Natural killer cell treated with Interleukin-12 subunit alpha and Interleukin-12 subunit beta and Interleukin-15 and Interleukin-18, amount 100 ng/mL, for 72 hours (primary cell): Measurements from ENCODE around the gene PRDM2. TPM values are rescaled to one million over a fixed set of nuclear protein-coding genes. Genes with fewer than 3 reads are reported as not detected.

Experiments used
- ATAC-seq, 2 donors: fragments of 150-1000 bp; cut with Tn5 transposase in 1 of 2; sonication (Bioruptor Pico), chemical (Tn5 transposase) in 1 of 2; 2 replicates each; pipeline ENCODE4 v1.10.0; 2021
- DNase-seq: peaks from one replicate; pipeline ENCODE4 v3.0.0; 2022; ENCODE audit warnings: low spot score
- H3K27ac Mint-ChIP-seq, 2 donors: 1 replicate in 1 of 2; 2 replicates in 1 of 2; pipeline ENCODE4 v1.8.0; 2022; ENCODE audit warnings: mixed read lengths in 2 of 2, mild to moderate bottlenecking in 1 of 2, moderate library complexity in 1 of 2
- H3K27me3 Mint-ChIP-seq, 2 donors: 1 replicate in 1 of 2; 2 replicates in 1 of 2; pipeline ENCODE4 v1.8.0; 2022; ENCODE audit warnings: mixed read lengths in 2 of 2
- H3K36me3 Mint-ChIP-seq: one replicate; pipeline ENCODE4 v1.8.0; 2022; ENCODE audit warnings: mixed read lengths
- H3K4me1 Mint-ChIP-seq, 2 donors: 1 replicate in 1 of 2; 2 replicates in 1 of 2; pipeline ENCODE4 v1.8.0; 2022; ENCODE audit warnings: low read depth in 2 of 2, mixed read lengths in 2 of 2, mild to moderate bottlenecking in 1 of 2
- H3K4me3 Mint-ChIP-seq: one replicate; pipeline ENCODE4 v1.8.0; 2022; ENCODE audit warnings: mixed read lengths
- H3K9me3 Mint-ChIP-seq: 2 replicates; pipeline ENCODE4 v1.8.0; 2022; ENCODE audit warnings: mixed read lengths
- total RNA-seq, 2 donors: library from RNA; stranded (reverse); gene quantifications; one replicate each; pipeline ENCODE4 v1.2.3, GENCODE V29; 2022

Gene PRDM2
- total RNA-seq, 2 donors from 2014 or later = 80.1 to 91.3 TPM

DNA sequence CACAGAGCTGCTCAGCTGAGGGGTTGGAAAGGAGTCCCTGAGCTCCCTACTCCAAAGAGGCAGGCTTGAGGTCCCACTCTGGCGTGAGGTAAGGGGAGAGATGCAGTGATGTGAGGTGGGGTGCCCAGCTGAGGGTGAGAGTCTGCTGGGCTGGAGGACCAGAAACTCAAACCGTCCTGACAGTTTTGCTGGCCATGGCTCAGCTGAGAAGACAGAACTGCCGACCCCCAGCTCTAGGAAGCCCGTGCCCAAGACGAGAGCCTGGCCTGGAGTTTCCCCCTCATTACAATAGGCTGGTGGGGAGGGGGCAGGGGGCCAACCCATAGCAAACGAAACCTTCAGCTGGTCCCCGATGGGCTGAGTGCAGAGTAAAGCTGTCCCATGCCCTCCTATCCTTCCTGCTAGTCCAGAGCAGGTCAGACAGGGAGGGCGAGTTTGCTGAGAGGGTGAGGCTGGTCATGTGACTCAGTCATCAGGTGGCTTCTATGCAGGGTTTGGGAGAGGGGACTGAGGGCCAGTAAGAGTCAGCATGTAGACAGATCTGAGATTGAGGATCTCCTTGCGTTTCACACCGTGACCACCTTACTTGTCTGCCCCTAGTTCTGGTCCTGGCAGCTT is 129.3 kb downstream of the PRDM2 start:
- Mint-ChIP-seq H3K27ac (no peak overlapping the region), H3K4me1 (peaks cover 0 to 2% of the 10 kb centered on the region in 2 donors), H3K9me3 (no peaks in the 10 kb centered on the region), H3K4me3 (no peak overlapping the region), H3K36me3 (no peaks in the 10 kb centered on the region), H3K27me3 (no peaks in the 10 kb centered on the region)
- no peak for DNase-seq
- ATAC-seq = no peak

DNA sequence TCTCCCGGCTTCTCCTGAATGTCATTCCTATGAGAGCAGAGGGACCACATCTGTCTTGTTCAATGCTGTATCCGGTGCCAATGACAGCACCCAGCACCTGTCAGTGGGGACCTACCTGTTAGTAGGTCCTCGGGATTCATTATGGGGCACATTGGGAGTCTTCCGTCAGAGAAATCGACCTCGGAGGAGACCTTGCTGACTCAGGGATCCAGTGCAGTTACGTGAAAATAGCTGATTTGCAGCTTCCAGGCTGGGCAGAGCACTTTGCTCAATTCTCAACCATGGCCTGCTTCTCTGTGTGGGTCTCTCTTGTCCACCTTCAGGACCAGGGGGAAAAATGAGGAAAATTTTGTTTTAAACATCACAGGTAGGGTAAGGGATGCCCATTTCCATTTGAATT is 130.2 kb downstream of the PRDM2 start:
- Mint-ChIP-seq H3K4me1 (peaks cover 0 to 2% of the 10 kb centered on the region in 2 donors), H3K9me3 (no peaks in the 10 kb centered on the region), H3K27ac (no peak overlapping the region), H3K4me3 (no peak overlapping the region), H3K36me3 (no peaks in the 10 kb centered on the region), H3K27me3 (no peaks in the 10 kb centered on the region)
- ATAC-seq (no peak), DNase-seq (no peak)

DNA sequence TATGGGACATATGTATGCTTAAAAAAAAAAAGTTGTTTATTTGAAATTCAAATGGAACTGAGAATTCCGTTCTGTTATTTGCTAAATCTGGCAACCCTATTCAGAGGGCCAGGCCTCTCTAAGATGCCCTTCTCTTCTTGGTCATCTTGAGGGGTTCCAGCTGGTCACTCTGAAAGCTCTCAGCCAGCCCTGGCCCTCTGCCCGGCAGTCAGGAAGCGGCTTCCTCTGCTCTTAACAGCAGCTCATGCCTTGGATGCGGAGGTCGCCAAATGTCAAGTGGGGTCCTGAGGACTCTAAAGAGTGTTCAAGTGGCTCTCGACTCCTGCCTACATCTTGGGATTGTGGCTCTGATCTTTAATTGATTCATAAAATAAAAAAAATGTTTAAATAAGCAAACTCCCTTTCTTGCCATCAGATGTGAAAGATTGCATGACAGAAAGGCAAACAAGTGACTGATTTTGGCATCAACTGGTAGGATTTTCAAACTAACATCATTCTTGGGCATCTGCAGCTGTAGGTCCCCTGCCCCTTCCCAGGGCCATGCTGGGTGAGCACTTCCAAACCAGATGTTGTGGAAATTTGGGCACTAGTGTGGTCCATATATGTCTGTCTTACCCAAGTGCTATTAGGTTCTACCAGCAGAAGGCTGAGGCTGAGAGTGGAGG is 130.8 kb downstream of the PRDM2 start:
- Mint-ChIP-seq H3K27me3 (peaks cover 0 to 3% of the 10 kb centered on the region in 2 donors), H3K36me3 (no peaks in the 10 kb centered on the region), H3K9me3 (no peaks in the 10 kb centered on the region), H3K27ac (no peak overlapping the region), H3K4me1 (peaks cover 0 to 2% of the 10 kb centered on the region in 2 donors), H3K4me3 (no peak overlapping the region)
- DNase-seq (no peak), ATAC-seq (no peak)

DNA sequence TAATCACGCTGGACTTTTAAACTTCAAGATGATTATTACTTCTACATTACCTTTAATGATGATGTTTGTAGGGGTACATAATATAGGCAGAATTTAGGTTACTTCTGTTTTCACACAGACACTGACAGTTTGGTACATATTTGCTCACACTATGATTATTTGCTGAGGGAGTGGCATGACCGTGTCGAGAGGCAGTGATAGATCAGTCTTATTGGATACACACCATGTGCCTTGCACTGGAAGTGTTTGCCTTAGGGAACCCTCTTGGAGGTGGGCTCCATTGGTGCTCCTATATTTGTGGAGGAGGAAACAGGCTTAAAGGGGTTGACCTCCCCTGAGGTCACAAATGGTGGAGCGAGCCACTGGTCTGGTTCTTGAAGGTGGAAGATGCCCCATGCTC is 132.1 kb downstream of the PRDM2 start:
- ATAC-seq (no peak), DNase-seq (no peak)
- Mint-ChIP-seq H3K9me3 (no peaks in the 10 kb centered on the region), H3K36me3 (no peaks in the 10 kb centered on the region), H3K4me3 (no peak overlapping the region), H3K27ac (no peak overlapping the region), H3K27me3 (peaks cover 0 to 7% of the 10 kb centered on the region in 2 donors), H3K4me1 (peaks cover 0 to 2% of the 10 kb centered on the region in 2 donors)

DNA sequence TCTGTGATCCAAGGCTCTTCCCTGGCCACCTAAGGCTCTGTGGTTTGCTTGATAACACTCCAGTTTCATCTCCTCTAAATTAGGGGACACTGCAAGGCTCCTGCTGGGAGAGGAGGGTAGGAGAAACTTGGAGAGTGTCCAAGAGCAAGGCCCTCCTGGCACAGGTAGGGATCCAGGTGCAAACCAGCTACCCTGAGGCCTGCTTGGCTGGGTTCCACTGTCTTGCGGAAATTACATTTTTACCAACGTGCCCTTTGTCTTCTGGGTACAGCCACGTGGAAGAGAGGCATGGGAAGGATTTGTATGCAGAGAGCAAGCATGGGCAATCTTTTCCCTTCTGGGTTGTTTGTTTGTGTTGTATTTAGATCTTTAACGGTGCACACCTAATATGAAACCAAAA is 132.5 kb downstream of the PRDM2 start:
- no peaks in the 10 kb centered on the region for H3K36me3 Mint-ChIP-seq
- no peak overlapping the region for H3K27ac Mint-ChIP-seq
- no peak for DNase-seq

DNA sequence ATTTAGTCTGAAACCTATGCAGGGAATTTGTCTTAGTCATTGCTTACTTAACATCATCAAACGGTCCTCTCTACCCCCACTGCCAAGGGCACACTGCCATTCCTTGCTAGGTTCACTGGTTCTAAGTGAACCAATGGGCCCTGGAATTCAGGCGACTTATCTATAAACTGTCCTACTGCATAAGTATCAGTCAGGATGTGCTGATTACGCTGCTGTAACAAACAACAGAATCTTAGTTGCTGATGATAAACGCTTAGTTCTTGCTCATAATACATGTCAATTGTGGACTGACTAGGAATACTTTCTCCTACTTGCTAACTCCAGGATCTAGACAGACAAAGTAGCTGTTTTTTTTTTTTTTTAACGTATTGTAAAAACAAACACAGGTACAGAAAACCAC is 136.1 kb downstream of the PRDM2 start:
- peaks cover 0 to 6% of the 10 kb centered on the region in 2 donors for H3K4me1 Mint-ChIP-seq
- no peak overlapping the region for H3K4me3 Mint-ChIP-seq
- H3K36me3 Mint-ChIP-seq = no peaks in the 10 kb centered on the region
- DNase-seq (no peak), ATAC-seq (no peak)
- H3K9me3 Mint-ChIP-seq = no peaks in the 10 kb centered on the region
- H3K27me3 Mint-ChIP-seq = peaks cover 13 to 14% of the 10 kb centered on the region in 2 donors
- no peak overlapping the region for H3K27ac Mint-ChIP-seq

More for the DNA sequence above, 132.5 kb downstream of the PRDM2 start:
- Mint-ChIP-seq H3K9me3 (no peaks in the 10 kb centered on the region), H3K4me3 (no peak overlapping the region), H3K27me3 (peaks cover 1 to 7% of the 10 kb centered on the region in 2 donors), H3K4me1 (peaks cover 0 to 2% of the 10 kb centered on the region in 2 donors)
- no peak for ATAC-seq

DNA sequence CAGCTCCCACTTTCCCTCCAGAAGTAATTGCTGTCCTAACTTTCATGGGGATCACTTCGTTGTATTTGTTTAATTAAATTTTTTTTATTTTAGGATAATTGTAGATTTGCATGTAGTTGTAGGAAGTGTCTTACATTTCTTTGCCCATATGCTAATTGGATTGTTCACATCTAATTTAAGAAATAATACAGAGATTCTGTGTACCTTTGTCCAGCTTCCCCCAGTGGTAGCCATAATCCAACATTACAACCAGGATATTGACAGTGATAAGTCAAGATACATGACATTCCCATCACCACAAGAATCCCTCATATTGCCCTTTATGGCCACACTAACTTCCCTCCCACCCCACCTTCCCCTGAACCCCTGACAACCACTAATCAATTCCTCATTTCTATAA is 136.6 kb downstream of the PRDM2 start:
- no peaks in the 10 kb centered on the region for H3K36me3 Mint-ChIP-seq
- no peak for ATAC-seq

DNA sequence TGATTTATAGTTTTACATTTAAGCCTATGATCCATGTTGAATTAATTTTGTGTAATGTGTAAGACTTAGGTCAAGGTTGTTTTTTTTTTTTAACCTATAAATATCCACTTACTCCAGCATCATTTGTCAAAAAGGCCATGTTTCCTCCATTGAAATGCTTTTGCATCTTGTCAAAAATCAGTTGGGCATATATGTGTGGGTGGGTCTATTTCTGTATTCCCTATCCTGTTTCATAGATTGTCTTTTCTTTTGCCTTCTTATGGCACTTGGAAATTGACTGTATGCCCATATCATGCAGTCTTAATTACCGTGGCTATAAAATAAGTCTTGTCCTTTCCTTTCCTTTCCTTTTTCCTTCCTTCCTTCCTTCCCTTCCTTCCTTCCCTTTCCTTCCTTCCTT is 138.2 kb downstream of the PRDM2 start:
- no peak for DNase-seq
- no peak overlapping the region for H3K4me3 Mint-ChIP-seq
- no peak for ATAC-seq
- no peaks in the 10 kb centered on the region for H3K9me3 Mint-ChIP-seq
- H3K27ac Mint-ChIP-seq = no peak overlapping the region
- H3K4me1 Mint-ChIP-seq = peaks cover 0 to 4% of the 10 kb centered on the region in 2 donors
- no peaks in the 10 kb centered on the region for H3K36me3 Mint-ChIP-seq
- H3K27me3 Mint-ChIP-seq = peaks cover 23 to 32% of the 10 kb centered on the region in 2 donors

More for the DNA sequence above, 136.6 kb downstream of the PRDM2 start:
- peaks cover 0 to 6% of the 10 kb centered on the region in 2 donors for H3K4me1 Mint-ChIP-seq
- H3K27ac Mint-ChIP-seq = no peak overlapping the region
- no peaks in the 10 kb centered on the region for H3K9me3 Mint-ChIP-seq
- H3K4me3 Mint-ChIP-seq = no peak overlapping the region
- DNase-seq = no peak
- H3K27me3 Mint-ChIP-seq = peaks cover 13 to 16% of the 10 kb centered on the region in 2 donors

DNA sequence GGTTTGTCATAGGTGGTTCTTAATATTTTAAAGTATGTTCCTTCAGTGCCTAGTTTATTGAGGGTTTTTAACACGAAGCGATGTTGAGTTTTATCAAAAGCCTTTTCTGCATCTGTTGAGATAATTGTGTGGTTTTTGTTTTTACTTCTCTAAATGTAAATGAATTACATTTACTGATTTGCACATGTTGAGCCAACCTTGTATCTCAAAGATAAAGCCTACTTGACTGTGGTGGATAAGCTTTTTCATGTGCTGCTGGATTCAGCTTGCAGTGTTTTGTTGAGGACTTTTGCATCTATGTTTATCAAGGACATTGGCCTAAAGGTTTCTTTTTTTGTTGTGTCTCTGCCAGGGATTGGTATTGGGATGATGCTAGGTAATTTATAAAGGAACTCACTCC is 142.5 kb downstream of the PRDM2 start:
- H3K4me1 Mint-ChIP-seq = peaks cover 0 to 4% of the 10 kb centered on the region in 2 donors
- DNase-seq = no peak
- H3K27me3 Mint-ChIP-seq = peaks cover 31 to 67% of the 10 kb centered on the region in 2 donors
- H3K27ac Mint-ChIP-seq = no peak overlapping the region
- no peak overlapping the region for H3K4me3 Mint-ChIP-seq
- ATAC-seq = no peak
- H3K36me3 Mint-ChIP-seq = no peaks in the 10 kb centered on the region
- H3K9me3 Mint-ChIP-seq = no peaks in the 10 kb centered on the region

DNA sequence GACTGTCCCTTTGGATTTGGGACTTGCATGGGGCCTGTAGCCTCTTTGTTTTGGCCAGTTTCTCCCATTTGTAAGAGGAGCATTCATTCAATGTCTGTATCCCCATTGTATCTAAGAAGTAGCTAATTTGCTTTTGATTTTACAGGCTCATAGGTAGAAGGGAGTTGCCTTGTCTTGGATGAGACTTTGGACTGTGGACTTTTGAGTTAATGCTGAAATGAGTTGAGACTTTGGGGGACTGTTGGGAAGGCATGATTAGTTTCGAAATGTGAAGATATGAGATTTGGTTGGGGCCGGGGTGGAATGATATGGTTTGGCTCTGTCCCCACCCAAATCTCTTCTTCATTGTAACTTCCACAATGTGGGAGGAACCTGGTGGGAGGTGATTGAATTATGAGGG is 151.7 kb downstream of the PRDM2 start:
- ATAC-seq = no peak
- Mint-ChIP-seq H3K27ac (no peak overlapping the region), H3K27me3 (peaks cover 17 to 30% of the 10 kb centered on the region in 2 donors), H3K9me3 (no peaks in the 10 kb centered on the region), H3K4me1 (no peaks in the 10 kb centered on the region), H3K4me3 (no peak overlapping the region), H3K36me3 (peaks cover 8% of the 10 kb centered on the region)
- no peak for DNase-seq

DNA sequence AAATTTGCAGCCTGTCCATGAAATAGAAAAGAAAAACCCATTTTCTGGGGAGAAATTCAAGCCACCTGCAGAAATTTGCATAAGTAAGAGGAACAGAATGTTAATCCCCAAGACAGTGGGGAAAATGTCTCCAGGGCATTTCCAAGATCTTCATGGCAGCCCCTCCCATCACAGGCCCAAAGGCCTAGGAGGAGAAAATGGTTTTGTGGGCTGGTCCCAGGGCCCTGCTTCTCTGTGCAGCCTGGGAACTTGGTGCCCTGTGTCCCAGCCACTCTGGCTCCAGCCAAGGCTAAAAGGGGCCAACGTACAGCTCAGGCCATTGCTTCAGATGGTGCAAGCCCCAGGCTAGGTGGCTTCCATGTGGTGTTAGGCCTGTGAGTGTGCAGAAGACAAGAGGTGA is 155.6 kb downstream of the PRDM2 start:
- ATAC-seq (no peak), DNase-seq (no peak)
- Mint-ChIP-seq H3K27me3 (peaks cover 18 to 31% of the 10 kb centered on the region in 2 donors), H3K9me3 (no peaks in the 10 kb centered on the region), H3K4me1 (no peaks in the 10 kb centered on the region), H3K27ac (no peak overlapping the region), H3K4me3 (no peak overlapping the region), H3K36me3 (peaks cover 8% of the 10 kb centered on the region)

DNA sequence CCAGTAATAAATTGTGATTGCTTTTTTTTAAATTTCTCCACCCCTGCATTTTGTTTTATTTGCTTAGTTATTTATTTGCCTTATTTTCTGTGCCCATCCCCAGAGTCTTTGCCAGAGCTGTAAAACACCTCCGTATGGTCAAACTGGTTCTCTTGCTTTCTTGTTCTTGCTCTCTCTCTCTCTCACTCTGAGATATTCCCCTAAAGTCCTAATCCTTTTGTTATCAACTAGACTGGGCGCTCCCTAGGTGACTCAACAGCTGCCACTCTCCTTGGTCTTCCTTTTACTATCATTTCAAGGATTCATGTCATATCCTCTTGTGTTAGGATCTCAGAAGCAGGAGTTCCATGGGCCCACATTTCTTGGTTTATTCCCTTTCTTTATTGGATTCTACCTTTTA is 160.0 kb downstream of the PRDM2 start:
- DNase-seq (no peak), ATAC-seq (no peak)
- peaks cover 4% of the 10 kb centered on the region for H3K36me3 Mint-ChIP-seq
- no peaks in the 10 kb centered on the region for H3K4me1 Mint-ChIP-seq
- peaks cover 10 to 18% of the 10 kb centered on the region in 2 donors for H3K27me3 Mint-ChIP-seq
- no peak overlapping the region for H3K27ac Mint-ChIP-seq
- H3K4me3 Mint-ChIP-seq = no peak overlapping the region
- H3K9me3 Mint-ChIP-seq = no peaks in the 10 kb centered on the region

DNA sequence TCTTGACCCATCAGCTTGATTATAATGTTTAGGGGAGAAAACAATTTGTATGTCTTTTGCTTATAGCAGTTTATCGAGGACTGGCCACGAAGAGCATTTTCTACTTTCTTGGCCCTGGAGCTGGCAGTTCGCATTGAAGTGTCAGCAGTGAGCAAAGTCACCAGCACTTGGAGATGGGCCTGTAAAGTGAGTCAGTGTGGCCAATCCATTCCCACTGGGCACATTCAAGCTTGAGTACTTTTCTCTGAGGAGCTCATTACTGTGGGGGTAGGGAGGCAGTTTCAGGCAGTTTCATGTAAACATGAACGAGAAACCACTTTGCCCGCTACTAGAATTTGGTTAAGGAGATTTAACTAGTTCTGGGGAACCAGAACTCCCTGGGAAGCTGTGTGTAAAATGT is 164.8 kb downstream of the PRDM2 start:
- Mint-ChIP-seq H3K9me3 (no peaks in the 10 kb centered on the region), H3K27me3 (peaks cover 4 to 9% of the 10 kb centered on the region in 2 donors), H3K36me3 (no peaks in the 10 kb centered on the region), H3K27ac (no peak overlapping the region), H3K4me1 (no peaks in the 10 kb centered on the region), H3K4me3 (no peak overlapping the region)
- ATAC-seq (no peak), DNase-seq (no peak)

DNA sequence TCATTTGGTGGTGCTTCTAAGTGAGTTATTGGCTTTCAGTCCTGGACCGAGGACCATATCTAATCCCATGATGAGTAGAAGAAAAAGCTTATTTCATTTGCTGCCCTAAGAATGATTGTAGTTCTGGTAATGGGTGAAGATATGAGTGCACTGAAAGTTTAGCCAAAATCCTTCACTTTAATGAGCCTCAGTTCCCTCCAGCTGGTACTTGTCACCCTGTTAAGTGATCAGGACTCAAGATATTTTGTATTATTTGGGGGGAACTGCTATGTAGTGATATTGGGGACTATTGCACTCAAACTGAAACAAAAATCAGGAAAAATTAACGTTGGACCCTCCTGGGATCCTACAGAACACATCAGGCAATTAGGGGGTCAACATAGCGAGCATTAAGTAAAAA is 165.9 kb downstream of the PRDM2 start:
- no peaks in the 10 kb centered on the region for H3K36me3 Mint-ChIP-seq
- DNase-seq = no peak
- no peaks in the 10 kb centered on the region for H3K4me1 Mint-ChIP-seq
- no peaks in the 10 kb centered on the region for H3K9me3 Mint-ChIP-seq
- peaks cover 2 to 8% of the 10 kb centered on the region in 2 donors for H3K27me3 Mint-ChIP-seq
- no peak overlapping the region for H3K4me3 Mint-ChIP-seq
- no peak overlapping the region for H3K27ac Mint-ChIP-seq
- no peak for ATAC-seq
